GM21528 (cell line): Measurements from ENCODE around the gene THBS2.
"Not testable (repeated sequence)": the region's sequence is repeated elsewhere in the genome, so short reads cannot be mapped to it uniquely, and the experiment has no call there.

Experiments
- ATAC-seq: cut with Tn5 transposase; IDR thresholded peaks from one replicate; pipeline ENCODE4 v1.9.1; 2021; ENCODE audit warnings: mild to moderate bottlenecking, moderate library complexity; ENCODE audit not compliant: unreplicated experiment, low FRiP score

The THBS2 gene

DNA sequence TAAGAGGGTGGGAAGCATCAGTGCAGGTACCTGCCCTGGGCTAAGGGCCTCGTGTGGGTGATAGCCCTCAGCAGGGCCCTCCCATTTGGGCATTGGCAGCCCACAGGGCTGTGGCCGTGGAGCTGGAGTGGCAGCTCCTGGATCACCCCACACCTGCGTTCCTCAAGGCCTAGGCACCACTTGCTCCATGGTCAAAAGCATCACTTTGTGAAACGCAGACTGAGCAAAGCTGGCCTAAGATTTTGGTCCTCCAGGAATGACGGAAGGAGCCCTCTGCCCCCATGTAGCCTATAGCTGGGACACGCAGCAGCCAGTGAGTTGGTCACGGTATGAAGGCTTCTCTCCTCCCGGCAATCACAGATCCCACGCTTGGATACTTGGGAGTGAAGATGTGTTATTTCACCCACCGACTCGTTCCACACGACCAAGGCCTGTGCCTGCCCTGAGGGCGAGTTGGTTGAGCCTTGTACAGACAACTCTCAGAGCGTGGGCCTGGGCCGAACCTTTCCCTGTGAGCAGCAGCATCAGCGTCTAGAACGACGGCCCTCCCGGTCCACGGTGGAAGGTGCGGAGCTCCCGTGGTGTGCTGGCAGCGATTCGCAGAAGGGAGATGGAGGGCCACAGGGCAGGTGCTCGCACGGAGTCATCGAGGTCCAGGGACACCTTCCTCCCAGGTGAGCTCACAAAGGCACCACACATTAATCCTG is 39.7 kb downstream of the THBS2 start:
- ATAC-seq = no peak

DNA sequence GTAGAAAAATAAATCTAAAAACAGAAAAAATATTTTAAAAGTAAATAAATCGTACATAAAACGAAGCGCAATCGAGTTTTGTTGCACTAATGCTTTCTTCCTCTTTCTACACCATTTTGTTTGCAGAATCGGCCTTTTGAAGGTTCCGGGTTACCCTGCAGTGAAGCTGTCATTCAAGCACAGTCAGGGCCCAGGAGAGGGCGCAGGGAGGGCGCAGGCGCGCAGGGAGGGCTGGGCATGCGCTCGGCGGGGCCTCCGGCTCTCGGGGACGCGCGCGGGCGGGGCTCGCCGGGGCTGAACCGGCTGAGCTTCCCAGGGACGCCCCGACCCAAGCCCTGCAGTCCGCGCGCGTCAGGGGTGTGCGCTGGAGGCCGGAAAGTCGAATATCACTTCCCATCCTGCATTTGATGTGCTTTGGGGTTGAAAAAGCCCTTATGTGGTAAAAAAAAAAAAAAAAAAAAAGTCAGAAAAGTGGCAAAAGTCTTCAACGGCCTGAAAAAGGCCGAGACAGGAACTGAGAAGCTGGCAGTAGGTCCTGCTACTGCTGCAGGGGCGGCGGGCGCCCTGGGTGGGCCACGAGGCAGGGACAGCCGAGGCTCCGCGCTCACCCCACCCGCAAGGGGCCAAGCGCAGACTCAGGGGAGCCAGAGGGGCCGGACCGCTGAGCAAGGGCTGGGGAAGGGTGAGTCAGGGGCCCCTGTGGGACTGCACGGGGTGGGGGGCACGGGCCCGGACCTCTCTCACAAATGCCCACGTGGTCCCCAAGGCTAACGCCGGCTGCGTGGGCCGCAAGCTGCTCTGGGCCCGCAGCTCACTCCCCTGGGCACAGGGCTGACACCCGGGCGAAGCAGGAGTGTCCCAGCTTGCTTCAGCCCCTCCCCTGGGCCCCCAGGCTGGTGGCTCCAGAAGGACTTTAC is 40.5 kb downstream of the THBS2 start:
- ATAC-seq = peak; percentile 100

DNA sequence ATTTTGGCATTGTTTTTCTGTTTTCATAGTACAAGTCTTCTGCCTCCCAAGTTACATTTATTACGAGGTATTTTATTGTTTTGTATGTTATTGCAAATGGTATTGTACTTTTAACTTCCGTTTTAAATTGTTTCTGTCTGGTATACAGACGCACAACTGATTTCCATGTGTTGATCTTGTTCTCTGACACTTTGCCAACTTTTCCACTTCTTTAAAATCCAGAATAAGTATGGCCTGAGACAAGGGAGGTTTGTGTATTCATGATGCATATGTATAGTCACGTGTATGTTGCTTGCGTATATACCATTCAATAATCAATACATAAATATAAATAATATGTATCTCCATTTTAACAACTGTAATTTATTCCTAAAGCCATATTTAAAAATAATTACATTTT is 41.2 kb downstream of the THBS2 start:
- no peak for ATAC-seq

DNA sequence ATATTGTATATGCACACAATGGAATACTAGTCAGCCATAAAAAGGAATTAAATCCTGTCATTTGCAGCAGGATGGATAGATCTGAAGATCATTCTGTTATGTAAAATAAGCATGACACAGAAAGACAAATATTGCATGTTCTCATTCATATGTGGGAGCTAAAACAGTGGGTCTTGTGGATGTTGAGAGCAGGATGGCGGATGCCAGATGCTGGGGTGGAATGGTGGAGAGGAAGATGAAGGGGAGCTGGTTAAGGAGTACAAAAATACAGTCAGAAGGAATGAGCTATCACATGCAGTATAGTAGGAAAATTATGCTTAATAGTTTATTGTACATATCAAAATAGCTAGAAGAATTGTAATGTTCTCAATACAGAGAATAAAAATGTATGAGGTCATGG is 41.8 kb downstream of the THBS2 start:
- no peak for ATAC-seq

DNA sequence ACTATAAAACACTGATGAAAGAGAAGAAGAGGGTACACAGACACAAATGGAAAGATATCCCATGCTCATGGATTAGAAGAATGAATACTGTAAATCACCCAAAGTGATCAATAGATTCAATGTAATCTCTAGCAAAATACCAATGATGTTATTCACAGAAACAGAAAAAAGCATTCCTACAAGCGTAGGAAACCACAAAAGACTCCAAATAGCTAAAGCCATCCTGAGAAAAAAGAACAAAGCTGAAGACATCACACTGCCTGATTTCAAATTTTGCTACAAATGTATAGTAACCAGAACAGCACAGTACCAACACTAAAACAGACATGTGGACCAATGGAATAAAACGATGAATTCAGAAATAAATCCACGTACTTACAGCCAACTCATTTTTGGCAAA is 43.0 kb downstream of the THBS2 start:
- ATAC-seq = no peak

DNA sequence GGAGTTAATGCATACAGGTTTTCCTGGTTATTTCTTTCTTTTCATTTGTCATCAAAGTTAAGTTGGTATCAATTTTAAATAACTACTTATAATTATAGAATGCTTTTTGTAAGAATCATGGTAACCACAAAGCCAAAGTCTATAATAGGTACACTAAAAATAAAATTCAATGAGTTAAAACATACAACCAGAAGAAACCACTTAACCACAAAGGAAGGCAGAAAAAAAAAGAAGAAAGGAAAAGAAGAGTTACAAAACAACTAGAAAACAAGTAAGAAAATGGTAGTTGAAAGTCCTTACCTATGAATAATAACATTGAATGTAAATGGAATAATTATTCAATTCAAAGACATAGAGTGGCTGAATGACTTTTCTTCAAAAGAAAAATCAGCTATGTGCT is 45.6 kb downstream of the THBS2 start:
- ATAC-seq = no peak

DNA sequence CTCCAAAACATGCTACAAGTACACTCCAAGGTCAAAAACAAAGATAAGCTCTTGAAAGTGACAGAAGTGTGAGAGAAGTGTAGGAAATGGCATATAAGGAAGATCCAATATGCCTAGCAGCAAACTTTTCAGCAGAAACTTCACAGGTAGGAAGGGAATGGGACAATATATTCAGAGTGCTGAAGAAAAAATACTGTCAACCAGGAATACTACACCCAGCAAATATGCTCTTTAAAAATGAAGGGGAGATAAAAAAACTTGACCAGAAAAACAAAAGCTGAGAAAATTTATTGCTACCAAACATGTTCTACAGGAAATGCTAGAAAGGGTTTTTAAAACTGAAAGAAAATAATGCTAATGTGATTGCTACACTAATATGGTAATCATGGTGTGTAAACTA is 46.2 kb downstream of the THBS2 start:
- no peak for ATAC-seq

DNA sequence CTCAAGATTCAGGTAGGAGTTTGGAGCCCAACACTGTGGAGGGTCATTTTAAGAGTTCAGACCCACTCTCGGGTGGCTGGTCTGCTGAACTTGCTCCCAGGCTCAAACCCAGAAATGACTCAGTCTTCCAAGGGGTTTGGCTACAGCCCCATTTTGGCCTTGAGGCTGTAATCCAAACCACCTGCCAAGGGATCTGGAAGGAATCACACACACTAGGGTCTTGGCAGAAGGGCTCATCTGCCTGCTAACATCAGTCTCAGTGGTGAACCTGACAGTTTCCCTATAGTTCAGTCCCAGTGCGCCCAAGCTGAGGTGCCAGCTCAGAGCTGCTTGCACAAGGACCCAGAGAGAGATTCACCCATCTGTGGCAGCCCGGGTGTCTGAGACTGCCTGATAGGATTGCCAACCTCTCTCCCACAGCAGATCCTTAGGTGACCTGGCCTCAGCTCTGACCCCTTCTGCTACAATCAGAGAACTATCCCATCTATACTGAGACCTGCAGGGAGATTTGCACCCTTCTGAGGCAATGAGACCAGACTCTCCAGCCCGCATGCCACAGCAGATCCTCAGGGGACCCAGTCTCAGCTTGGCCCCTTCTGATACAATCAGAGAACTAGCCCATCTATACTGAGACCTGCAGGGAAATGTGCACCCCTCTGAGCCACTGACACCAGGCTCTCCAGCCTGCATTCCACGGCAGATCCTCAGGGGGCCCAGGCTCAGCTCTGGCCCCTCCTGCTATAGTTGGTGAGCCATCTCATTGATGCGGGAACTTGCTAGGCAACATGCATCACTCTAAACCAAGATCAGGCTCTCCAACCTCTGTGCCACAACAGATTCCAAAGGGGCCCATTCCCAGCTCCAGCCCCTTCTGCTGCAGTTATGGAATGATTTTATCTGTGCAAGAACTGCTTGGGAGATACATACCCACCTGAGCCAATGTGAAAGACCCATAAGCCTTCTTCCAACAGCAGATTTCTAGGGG is 48.2 kb downstream of the THBS2 start:
- ATAC-seq = no peak

DNA sequence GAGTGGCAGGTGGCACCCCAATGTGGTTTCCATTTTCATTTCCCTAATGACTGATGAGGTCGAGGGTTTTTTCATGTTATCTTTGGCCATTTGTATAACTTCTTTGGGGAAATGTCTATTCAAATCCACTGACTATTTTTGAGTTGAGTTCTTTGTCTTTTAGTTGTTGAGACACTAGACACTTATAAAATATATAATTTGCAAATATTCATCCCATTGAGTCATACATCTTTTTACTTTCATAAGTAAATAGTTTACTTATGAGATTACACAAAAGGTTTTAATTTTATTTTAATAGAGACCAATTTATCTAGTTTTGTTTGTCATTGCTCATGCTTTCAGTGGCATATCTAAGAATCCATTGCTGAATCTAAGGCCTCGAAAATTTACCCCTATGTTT is 49.5 kb downstream of the THBS2 start:
- ATAC-seq = no peak

DNA sequence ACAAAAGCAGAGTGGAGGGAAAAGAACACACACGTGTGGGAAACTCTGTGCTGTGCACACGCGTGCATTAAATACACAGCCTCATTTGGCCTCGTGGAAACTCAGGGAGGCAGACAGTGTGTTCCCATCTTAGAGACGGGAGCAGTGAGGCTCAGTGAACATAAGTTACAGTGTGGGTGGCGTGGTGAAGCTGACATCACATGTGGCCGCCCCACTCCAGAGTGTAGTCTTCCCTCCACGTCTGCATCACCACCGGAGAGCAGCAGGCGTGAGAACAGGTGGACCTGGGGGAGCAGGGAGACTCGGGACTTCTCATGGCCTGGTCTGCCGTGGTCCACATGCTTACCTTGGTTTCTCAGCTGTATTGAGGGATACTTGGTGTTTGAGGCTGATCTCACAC is 51.7 kb downstream of the THBS2 start:
- ATAC-seq = no peak

DNA sequence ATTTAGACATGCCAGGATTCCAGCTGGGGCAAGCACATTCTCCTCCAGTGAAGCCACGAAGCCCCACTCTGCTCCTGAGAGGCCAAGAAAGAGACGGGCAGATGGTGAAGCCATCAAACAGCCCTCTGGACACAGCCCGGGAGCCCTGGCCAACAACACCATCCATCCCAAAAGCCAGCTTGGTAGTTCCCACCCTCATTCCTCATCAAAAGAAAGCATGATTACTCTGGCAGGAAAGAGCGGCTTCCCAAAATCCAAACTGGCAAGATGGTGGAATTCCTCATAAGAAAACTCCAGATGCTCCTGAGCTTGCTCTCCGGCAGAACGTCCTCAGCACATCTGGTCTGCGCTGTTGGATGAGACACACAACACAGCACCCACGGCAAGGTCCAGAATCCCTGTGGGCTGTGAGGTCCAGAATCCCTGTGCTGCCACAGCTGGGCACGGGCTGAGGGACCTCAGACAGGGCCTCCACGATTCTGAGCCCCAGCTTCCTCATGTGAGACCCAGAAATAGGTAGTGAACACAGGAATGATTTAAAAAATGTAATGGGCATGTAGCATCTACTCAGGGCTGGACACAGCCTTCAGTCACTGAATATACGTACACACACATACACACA is 52.6 kb downstream of the THBS2 start:
- ATAC-seq = no peak

DNA sequence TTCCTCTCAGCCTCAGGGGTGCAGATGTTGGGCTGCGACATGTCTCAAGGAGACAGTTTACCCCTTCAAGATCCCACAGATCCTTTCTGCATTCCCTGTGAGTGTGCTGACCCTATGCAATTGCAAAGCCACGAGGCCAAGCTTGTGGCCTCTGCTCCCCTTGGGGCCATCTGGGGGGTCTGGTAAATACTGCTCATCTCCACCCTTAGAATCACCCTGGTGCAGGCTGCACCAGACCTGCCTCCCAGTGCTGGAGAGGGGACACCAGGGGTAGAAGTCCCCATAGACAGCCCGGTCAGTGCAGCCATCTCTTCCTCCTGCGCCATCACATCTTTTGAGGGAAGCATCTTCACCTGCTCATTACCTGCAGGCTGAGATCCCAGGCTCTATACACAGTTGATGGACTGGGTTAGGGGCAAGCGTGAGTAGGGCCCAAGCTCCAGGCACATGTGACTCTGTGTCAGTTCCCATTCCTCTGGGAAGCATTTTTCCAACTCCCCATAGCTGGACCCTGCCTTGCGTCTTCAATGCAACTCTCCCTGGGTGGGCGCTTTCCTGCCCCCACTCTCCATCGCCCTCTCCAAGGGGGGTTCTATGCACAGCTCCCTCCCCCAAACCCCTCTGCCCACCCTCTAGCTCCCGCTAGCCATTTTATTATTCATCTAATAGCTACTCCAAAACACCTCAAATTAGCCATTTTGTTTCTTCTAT is 53.9 kb downstream of the THBS2 start:
- ATAC-seq = no peak

DNA sequence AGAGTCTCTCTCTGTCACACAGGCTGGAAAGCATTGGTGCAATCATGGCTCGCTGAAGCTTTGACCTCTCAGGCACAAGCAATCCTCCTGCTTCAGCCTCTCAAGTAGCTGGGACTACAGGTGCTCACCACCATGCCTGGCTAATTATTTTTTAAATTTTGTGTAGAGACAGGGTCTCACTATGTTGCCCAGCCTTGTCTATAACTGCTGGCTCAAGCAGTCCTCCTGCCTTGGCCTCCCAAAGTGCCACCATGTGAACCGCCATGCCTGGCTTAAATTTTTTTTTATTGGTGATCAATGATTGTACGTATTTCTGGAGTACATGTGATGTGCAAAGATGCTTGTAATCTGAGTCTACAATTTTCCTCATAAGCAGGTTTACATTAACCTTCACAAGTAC is 54.8 kb downstream of the THBS2 start:
- no peak for ATAC-seq

DNA sequence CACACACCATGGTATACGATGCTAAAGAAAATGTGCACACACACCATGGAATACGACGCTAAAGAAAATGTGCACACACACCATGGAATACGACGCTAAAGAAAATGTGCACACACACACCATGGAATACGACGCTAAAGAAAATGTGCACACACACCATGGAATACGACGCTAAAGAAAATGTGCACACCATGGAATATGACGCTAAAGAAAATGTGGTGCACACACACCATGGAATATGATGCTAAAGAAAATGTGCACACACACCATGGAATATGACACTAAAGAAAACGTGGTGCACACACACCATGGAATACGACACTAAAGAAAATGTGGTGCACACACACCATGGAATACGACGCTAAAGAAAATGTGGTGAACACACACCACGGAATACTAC is 55.7 kb downstream of the THBS2 start:
- ATAC-seq = not testable (repeated sequence)

DNA sequence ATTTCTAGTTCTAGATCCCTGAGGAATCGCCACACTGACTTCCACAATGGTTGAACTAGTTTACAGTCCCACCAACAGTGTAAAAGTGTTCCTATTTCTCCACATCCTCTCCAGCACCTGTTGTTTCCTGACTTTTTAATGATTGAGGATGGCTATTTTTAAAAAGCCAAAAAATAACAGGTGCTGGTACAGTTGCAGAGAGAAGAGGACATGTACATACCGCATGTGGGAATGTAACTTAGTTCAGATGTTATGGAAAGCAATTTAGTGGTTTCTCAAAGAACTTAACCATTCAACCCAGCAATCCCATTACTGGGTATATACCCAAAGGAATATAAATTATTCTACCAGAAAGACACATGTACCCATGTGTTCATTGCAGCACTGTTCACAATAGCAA is 57.4 kb downstream of the THBS2 start:
- not testable (repeated sequence) for ATAC-seq

DNA sequence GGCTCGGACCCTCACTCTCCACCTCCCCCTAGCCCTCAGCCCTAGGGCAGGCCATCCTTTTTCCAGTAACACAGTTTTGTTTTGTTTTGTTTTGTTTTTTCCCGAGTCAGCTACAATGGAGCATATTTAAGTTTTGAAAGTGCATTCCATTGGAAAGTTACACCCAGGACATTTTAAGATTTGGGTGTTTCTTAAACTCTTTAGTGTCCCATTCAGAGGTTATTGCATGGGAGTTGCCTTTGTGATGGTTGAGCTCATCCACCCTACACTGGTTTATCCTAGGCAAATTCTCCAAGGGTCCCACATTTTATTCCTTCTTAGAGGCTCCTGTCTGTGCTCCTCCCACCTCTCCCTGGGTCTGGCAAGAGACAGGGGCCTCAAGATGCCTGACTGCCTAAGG is 58.9 kb downstream of the THBS2 start:
- no peak for ATAC-seq

DNA sequence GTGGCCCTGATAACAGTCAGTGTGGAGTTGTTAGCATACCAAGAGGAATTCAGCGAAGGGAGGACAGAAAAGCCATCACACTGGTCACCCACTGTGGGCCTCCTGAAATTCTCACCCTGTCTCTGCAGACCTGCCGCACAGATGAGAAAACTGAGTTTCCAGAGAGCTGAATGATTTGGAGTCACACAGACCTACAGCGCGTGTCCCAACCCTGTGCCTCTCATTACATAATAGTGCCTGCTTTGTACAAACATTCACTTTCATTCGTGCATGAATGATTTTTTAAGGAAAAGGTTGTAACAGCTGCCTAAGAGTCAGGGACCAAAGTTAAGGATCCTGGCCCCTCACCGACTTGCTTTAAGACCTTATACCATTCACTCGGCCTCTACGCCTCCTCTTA is 62.7 kb downstream of the THBS2 start:
- ATAC-seq = no peak

DNA sequence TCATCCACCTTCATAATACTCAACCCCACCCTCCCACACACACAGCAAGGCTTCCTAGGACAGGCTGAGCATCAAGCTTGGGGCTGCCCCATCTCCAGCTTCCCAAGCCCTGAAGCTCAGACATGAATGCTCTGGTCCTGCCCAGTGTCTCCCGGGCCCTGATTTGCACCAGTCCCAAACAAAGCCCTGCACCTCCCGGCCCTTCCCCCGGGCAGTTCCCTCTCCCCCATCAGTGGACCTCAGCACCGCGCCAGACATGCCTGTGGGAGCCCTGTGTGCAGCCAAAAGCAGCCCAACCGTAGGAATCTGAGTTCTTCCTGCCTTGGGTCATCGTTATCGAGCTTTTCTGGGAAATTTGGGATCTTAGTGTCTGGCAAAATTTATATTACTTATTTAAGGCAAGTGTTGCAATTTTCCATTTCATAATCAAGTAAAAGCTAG is 63.5 kb downstream of the THBS2 start:
- ATAC-seq = no peak

DNA sequence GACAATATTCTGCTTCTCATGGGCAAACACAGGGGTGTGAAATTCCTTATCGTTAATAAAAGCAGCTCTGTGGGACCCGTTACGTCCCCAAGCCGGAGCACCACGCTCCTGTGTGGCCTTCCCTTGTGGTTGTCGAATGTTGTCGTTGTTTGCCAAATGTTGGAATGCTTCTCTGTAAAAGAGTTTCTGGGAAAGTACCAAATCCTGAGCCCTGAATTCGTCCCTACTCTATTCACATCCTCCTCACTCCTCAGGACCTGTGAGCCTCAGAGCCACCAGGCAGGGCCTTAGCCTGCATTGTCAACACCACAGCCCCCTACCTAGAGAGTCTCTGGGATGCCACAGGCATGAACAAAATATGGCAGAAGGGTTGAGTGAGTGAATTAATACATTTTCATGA is 64.0 kb downstream of the THBS2 start:
- no peak for ATAC-seq

DNA sequence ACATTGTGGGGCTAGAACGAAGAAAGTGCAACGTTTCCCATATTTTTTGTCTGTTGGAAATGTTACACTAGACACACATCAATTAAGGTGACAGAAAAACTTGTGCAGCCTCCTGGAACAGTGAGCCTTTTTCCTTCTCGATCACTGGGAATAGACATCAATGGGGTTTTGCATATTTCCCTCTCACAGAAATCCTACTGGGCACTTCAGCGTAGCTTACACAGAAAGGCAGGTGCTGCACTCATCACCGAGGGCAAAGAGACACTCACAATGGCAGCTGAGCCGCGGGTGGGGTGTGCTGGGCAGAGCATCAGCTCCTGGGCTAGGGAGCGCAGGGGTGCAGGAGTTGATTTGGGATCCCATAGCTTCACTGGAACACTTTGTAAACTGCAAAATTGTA is 64.5 kb downstream of the THBS2 start:
- ATAC-seq = no peak
